GM12878 (cell line): ENCODE measurements around the gene LRRC47. TPM values are rescaled to one million over a fixed set of nuclear protein-coding genes. Genes with fewer than 3 reads are reported as not detected.
"Not testable (repeated sequence)": the region's sequence is repeated elsewhere in the genome, so short reads cannot be mapped to it uniquely, and the experiment has no call there.

Experiments used
- ATAC-seq: fragments of 200-7000 bp; cut with Tn5 transposase; 3 replicates; pipeline ENCODE4 v1.9.1; 2020; ENCODE audit warnings: mild to moderate bottlenecking, moderate library complexity
- BruUV-seq: library from RNA; stranded (reverse); fragments of 400-500 nt; replicated peaks from 2 replicates; lab custom pipeline; 2021; lab: Mats Ljungman, UMichigan
- CTCF ChIA-PET: fragments of 300-600 bp; sonication (Branson Sonifier 250); formaldehyde crosslinking; extraction: SDS; loops from one replicate; lab custom pipeline; 2021; ENCODE audit warnings: inconsistent platforms; lab: Yijun Ruan, JAX
- POLR2A ChIA-PET: fragments of 350-600 bp; formaldehyde crosslinking; extraction: SDS; loops from one replicate; lab custom pipeline; 2021; ENCODE audit warnings: inconsistent platforms; lab: Charles Lee
- RAD21 ChIA-PET: fragments of 300-600 bp; sonication (Branson Sonifier 250); formaldehyde crosslinking; loops from one replicate; lab custom pipeline; 2023; ENCODE audit warnings: antibody characterized with exemption; ENCODE audit not compliant: unreplicated experiment; lab: Charles Lee
- SMC1A ChIA-PET: fragments of 300-600 bp; sonication (Branson Sonifier 250); formaldehyde crosslinking; loops from one replicate; lab custom pipeline; 2023; ENCODE audit not compliant: unreplicated experiment, uncharacterized antibody; lab: Charles Lee
- DNase-seq: peaks from one replicate; pipeline ENCODE4 v3.0.0-alpha.2; 2011; ENCODE audit warnings: low read depth, low spot score
- FAIRE-seq: peaks from 3 replicates; lab custom pipeline; 2011; peaks lifted over from hg19 to GRCh38; lab: Jason Lieb, UNC
- H2AFZ ChIP-seq: 2 replicates; pipeline ENCODE4 v1.6.0; 2011; ENCODE audit warnings: low read depth, low read length, control low read depth; ENCODE audit not compliant: control insufficient read depth
- H3K27ac ChIP-seq: 2 replicates; pipeline ENCODE4 v1.5.1; 2011; ENCODE audit warnings: control low read depth; ENCODE audit not compliant: control insufficient read depth, insufficient read depth
- H3K27me3 ChIP-seq, 2 experiments: replicated peaks in 1 of 2; 2 replicates each; pipeline versions ENCODE4 v1.6.0 to v1.6.1; 2011; ENCODE audit warnings: low read length in 1 of 2; ENCODE audit not compliant: control insufficient read depth in 2 of 2, insufficient read depth in 2 of 2
- H3K36me3 ChIP-seq, 2 experiments: 2 replicates each; pipeline ENCODE4 v1.5.1; 2011; ENCODE audit warnings: low read length in 1 of 2; ENCODE audit not compliant: control insufficient read depth in 2 of 2, insufficient read depth in 2 of 2
- H3K4me1 ChIP-seq: 2 replicates; pipeline ENCODE4 v1.6.1; 2011; ENCODE audit warnings: mild to moderate bottlenecking, low read length, moderate library complexity, mixed read lengths; ENCODE audit not compliant: control insufficient read depth, insufficient read depth
- H3K4me2 ChIP-seq: 2 replicates; pipeline ENCODE4 v1.6.0; 2011; ENCODE audit warnings: control low read depth; ENCODE audit not compliant: control insufficient read depth, insufficient read depth
- H3K4me3 ChIP-seq: fragments of 200-600 bp; sonication (generic); 2 replicates; pipeline ENCODE4 v1.5.1; 2016
- H3K79me2 ChIP-seq: 2 replicates; pipeline ENCODE4 v1.6.0; 2011; ENCODE audit warnings: low read length; ENCODE audit not compliant: control insufficient read depth, insufficient read depth
- H3K9ac ChIP-seq: 2 replicates; pipeline ENCODE4 v1.8.0; 2011; ENCODE audit warnings: low read length, control low read depth, mixed read lengths; ENCODE audit not compliant: control insufficient read depth, insufficient read depth
- H3K9me3 ChIP-seq: replicated peaks from 3 replicates; pipeline ENCODE4 v1.5.1; 2011; ENCODE audit warnings: mild to moderate bottlenecking, low read length; ENCODE audit not compliant: control insufficient read depth, insufficient read depth
- H4K20me1 ChIP-seq: 2 replicates; pipeline ENCODE4 v1.6.0; 2011; ENCODE audit not compliant: control insufficient read depth, insufficient read depth
- CREB1 ChIP-seq: IDR thresholded peaks from 2 replicates; pipeline ENCODE4 v1.6.1; 2012; ENCODE audit warnings: low read depth, mild to moderate bottlenecking, inconsistent platforms
- EGR1 ChIP-seq, 2 experiments: IDR thresholded peaks; 1 replicate in 1 of 2; 2 replicates in 1 of 2; pipeline ENCODE4 v1.6.1; 2011 to 2012; ENCODE audit warnings: low read depth in 2 of 2, low read length in 2 of 2, borderline replicate concordance in 1 of 2, mild to moderate bottlenecking in 1 of 2, moderate library complexity in 1 of 2
- GABPA ChIP-seq: IDR thresholded peaks from 2 replicates; pipeline ENCODE4 v1.6.1; 2014; ENCODE audit warnings: antibody characterized with exemption, low read depth, mild to moderate bottlenecking, inconsistent platforms
- JUND ChIP-seq: IDR thresholded peaks from 2 replicates; pipeline ENCODE4 v1.6.1; 2012; ENCODE audit warnings: low read depth, mild to moderate bottlenecking, low read length, improper control_type of control experiment, moderate library complexity
- NFYA ChIP-seq: IDR thresholded peaks from 2 replicates; pipeline ENCODE4 v1.6.1; 2011; ENCODE audit warnings: low read depth, mild to moderate bottlenecking, low read length, improper control_type of control experiment, borderline replicate concordance
- NFYB ChIP-seq: IDR thresholded peaks from 2 replicates; pipeline ENCODE4 v1.6.1; 2011; ENCODE audit warnings: low read depth, mild to moderate bottlenecking, low read length, improper control_type of control experiment, moderate library complexity; ENCODE audit not compliant: insufficient read depth
- STAT3 ChIP-seq: IDR thresholded peaks from 2 replicates; pipeline ENCODE4 v1.6.1; 2011; ENCODE audit warnings: low read depth, low read length, improper control_type of control experiment
- TCF3 ChIP-seq: IDR thresholded peaks from 2 replicates; pipeline ENCODE4 v1.6.1; 2012; ENCODE audit warnings: low read depth, mild to moderate bottlenecking, low read length, borderline replicate concordance; ENCODE audit not compliant: insufficient read depth
- ZBED1 ChIP-seq: IDR thresholded peaks from 2 replicates; pipeline ENCODE4 v1.6.1; 2016; ENCODE audit warnings: borderline replicate concordance
- WGBS: methylation state at CpG from one replicate; pipeline ENCODE4 v1.1.6; 2016; ENCODE audit warnings: low lambda C conversion rate; ENCODE audit not compliant: insufficient replicate concordance, insufficient coverage; ENCODE audit errors: missing lambda C conversion rate; 5-methylcytosine and 5-hydroxymethylcytosine counted together
- in situ Hi-C: fragments of 300-500 bp; cut with MboI; formaldehyde crosslinking; loops from 9 replicates; pipeline ENCODE4 v1.14.3; 2018; ENCODE audit warnings: mixed read lengths
- intact Hi-C: fragments of 100-400 bp; cut with micrococcal nuclease; formaldehyde crosslinking; loops from one replicate; pipeline ENCODE4 v1.14.2; 2022; ENCODE audit not compliant: unreplicated experiment
- polyA plus RNA-seq, 11 experiments: library from polyadenylated mRNA; depleted of rRNA in 4 of 11; unstranded in 6 of 11; stranded (reverse) in 5 of 11; fragments of >200 nt; fragmentation: Nextera tagmentation in 4 of 11; fragmentation: Illumina TruSeq in 1 of 11; extraction: Ambion mirVana in 4 of 11; extraction: Trizol in 1 of 11; gene quantifications; 1 replicate in 1 of 11; 2 replicates in 10 of 11; pipeline versions ENCODE4 v1.2.1 to v1.2.3, GENCODE V29; 2011 to 2016; ENCODE audit warnings: inconsistent platforms in 2 of 11, missing spikeins in 2 of 11, low read depth in 1 of 11
- total RNA-seq, 4 experiments: library from RNA; depleted of rRNA in 3 of 4; stranded (reverse); fragments of >200 nt in 3 of 4; fragmentation: Illumina TruSeq in 1 of 4; extraction: Trizol in 1 of 4; gene quantifications; 2 replicates each; pipeline versions ENCODE4 v1.2.1 to v1.2.3, GENCODE V29; 2013 to 2021
- TF ChIP-seq, protein P1 (sequence below): IDR thresholded peaks from 2 replicates; pipeline ENCODE4 v1.6.1; 2011; ENCODE audit warnings: borderline replicate concordance, low read depth, mild to moderate bottlenecking, moderate library complexity, low read length; ENCODE audit not compliant: insufficient read depth, poor library complexity, severe bottlenecking
- TF ChIP-seq, protein P2 (sequence below): fragments of 450-650 bp; IDR thresholded peaks from 2 replicates; pipeline ENCODE4 v1.6.1; 2014; ENCODE audit warnings: mild to moderate bottlenecking

LRRC47 gene
- total and polyA plus RNA-seq, 10 of the 15 experiments (the other 5 are each of a cell fraction or from before 2014, with no cell fraction given) = 2.5 to 34.6 (median 18.2) TPM

DNA sequence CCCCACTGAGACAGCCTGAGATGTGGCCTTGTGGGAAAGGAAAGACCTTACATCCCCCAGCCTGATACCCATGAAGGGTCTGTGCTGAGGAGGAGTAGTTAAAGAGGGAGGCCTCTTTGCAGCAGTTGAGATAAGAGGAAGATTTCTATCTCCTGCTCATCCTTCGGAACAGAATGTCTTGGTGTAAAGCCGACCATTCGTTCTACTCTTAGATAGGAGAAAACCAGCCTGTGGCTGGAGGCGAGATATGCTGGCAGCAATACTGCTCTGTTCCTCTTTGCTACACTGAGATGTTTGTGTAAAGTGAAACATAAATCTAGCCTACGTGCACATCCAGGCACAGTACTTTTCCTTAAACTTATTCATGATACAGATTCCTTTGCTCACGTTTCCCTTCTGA is 45.6 kb downstream of the LRRC47 start (continued):
- TF ChIP-seq GABPA (no peak), CREB1 (no peak), TCF3 (no peak)
- TF ChIP-seq, protein P1, sequence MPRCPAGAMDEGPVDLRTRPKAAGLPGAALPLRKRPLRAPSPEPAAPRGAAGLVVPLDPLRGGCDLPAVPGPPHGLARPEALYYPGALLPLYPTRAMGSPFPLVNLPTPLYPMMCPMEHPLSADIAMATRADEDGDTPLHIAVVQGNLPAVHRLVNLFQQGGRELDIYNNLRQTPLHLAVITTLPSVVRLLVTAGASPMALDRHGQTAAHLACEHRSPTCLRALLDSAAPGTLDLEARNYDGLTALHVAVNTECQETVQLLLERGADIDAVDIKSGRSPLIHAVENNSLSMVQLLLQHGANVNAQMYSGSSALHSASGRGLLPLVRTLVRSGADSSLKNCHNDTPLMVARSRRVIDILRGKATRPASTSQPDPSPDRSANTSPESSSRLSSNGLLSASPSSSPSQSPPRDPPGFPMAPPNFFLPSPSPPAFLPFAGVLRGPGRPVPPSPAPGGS = no peak

DNA sequence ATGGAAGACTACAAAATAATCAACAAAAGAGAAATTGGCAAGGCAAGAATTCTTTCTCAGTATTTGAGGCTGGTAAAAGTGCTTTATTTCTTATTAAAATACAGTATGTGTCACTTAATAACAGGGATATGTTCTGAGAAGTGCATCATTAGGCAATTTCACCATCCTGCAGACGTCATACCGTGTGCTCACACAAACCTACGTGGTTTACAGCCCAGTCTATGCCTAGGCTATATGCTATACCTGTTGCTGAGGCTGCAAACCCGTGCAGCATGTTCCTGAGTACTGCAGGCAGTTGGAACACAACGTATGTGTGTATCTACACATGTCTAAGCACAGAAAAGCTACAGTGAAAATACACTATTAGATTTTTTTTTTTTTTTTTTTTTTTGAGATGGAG is 46.8 kb downstream of the LRRC47 start:
- Histone ChIP-seq H3K27ac (no peak overlapping the region), H2AFZ (no peak overlapping the region), H3K9ac (no peak overlapping the region), H3K36me3 (no peaks in the 10 kb centered on the region), H3K4me3 (no peak overlapping the region), H3K27me3 (no peaks in the 10 kb centered on the region), H3K4me2 (no peak overlapping the region), H4K20me1 (no peaks in the 10 kb centered on the region), H3K79me2 (no peaks in the 10 kb centered on the region), H3K9me3 (no peaks in the 10 kb centered on the region), H3K4me1 (peaks cover 11% of the 10 kb centered on the region)
- SMC1A ChIA-PET = no interaction called here
- RAD21 ChIA-PET = no interaction called here
- FAIRE-seq (no peak), ATAC-seq (no peak), DNase-seq (no peak)
- POLR2A ChIA-PET = interaction anchor here (0.6 kb wide), 1 partner anchor 104 kb away, joined by 4 read pairs; no protein-coding TSS in a partner anchor
- 17% methylated on average over 5 of the region's 5 CpGs for WGBS
- intact Hi-C loops = no loop called here
- in situ Hi-C loops = no loop called here
- no TSS peak for BruUV-seq
- CTCF ChIA-PET = no interaction called here
- TF ChIP-seq STAT3 (no peak), EGR1 (IDR thresholded peaks at IDR 0.05; ENCODE audit: borderline replicate concordance in 1 of 2, low read depth in 2 of 2, low read length in 2 of 2) (no peak), ZBED1 (no peak), NFYB (no peak), NFYA (no peak), JUND (no peak)
- TF ChIP-seq, protein P2, sequence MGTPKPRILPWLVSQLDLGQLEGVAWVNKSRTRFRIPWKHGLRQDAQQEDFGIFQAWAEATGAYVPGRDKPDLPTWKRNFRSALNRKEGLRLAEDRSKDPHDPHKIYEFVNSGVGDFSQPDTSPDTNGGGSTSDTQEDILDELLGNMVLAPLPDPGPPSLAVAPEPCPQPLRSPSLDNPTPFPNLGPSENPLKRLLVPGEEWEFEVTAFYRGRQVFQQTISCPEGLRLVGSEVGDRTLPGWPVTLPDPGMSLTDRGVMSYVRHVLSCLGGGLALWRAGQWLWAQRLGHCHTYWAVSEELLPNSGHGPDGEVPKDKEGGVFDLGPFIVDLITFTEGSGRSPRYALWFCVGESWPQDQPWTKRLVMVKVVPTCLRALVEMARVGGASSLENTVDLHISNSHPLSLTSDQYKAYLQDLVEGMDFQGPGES = no peak

DNA sequence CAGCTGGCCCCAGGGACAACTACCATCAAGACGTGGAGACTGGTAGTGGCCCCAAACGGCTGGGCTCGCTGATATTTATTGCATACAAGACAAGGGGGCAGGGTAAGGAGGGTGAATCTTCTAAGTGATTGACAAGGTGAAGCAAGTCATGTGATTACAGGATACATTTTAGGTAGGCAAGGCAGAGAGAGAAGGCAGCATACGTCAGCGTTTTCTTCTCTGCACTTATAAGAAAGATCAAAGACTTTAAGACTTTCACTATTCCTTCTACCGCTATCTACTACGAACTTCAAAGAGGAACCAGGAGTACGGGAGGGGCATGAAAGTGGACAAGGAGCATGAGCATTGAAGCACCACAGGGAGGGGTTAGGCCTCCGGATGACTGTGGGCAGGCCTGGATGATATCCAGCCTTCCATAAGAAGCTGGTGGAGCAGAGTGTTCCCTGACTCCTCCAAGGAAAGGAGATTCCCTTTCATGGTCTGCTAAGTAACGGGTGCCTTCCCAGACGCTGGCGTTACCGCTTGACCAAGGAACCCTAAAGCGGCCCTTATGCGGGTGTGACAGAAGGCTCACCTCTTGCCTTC is 47.9 kb downstream of the LRRC47 start:
- H3K9me3 ChIP-seq, H3K27me3 ChIP-seq, DNase-seq, H3K36me3 ChIP-seq, ATAC-seq, H3K9ac ChIP-seq, POLR2A ChIA-PET, H4K20me1 ChIP-seq, H3K4me3 ChIP-seq, SMC1A ChIA-PET, intact Hi-C loops, in situ Hi-C loops, RAD21 ChIA-PET, H3K79me2 ChIP-seq, H3K4me2 ChIP-seq, H3K27ac ChIP-seq, BruUV-seq, H2AFZ ChIP-seq, FAIRE-seq: not testable (repeated sequence)
- H3K4me1 ChIP-seq = peaks cover 11% of the 10 kb centered on the region
- WGBS = 64% methylated on average over 15 of the region's 15 CpGs
- CTCF ChIA-PET = interaction anchor here (1.7 kb wide), 1 partner anchor 23 kb away, joined by 4 read pairs; no protein-coding TSS in a partner anchor
